Suprapubic skin (tissue), 4 donors: ENCODE data around the gene S100A12. TPM values are rescaled to one million over a fixed set of nuclear protein-coding genes. Genes with fewer than 3 reads are reported as not detected.

Experiments used
- DNase-seq, 2 donors: peaks; one replicate each; pipeline ENCODE4 v3.0.0-alpha.2; 2019; ENCODE audit warnings: low spot score in 2 of 2
- H3K27ac ChIP-seq: fragments of 200-600 bp; sonication (generic); one replicate; pipeline ENCODE4 v1.5.1; 2019
- H3K27me3 ChIP-seq: fragments of 200-600 bp; sonication (generic); one replicate; pipeline ENCODE4 v1.5.1; 2019
- H3K36me3 ChIP-seq: fragments of 200-600 bp; sonication (generic); one replicate; pipeline ENCODE4 v1.5.1; 2019
- H3K4me1 ChIP-seq: fragments of 200-600 bp; sonication (generic); one replicate; pipeline ENCODE4 v1.5.1; 2019
- H3K4me3 ChIP-seq: fragments of 200-600 bp; sonication (generic); one replicate; pipeline ENCODE4 v1.5.1; 2019; ENCODE audit warnings: mild to moderate bottlenecking
- H3K9me3 ChIP-seq: fragments of 200-600 bp; sonication (generic); one replicate; pipeline ENCODE4 v1.5.1; 2019
- CTCF ChIP-seq, 2 donors: fragments of 200-600 bp in 1 of 2; fragments of 450-650 bp in 1 of 2; sonication (generic) in 1 of 2; IDR thresholded peaks; one replicate each; pipeline ENCODE4 v1.5.1; 2016 to 2019; ENCODE audit warnings: antibody characterized with exemption in 2 of 2, mild to moderate bottlenecking in 1 of 2, moderate library complexity in 1 of 2
- EP300 ChIP-seq: sonication (generic); formaldehyde crosslinking; IDR thresholded peaks from one replicate; pipeline ENCODE4 v1.6.1; 2017; ENCODE audit warnings: antibody characterized with exemption
- POLR2A ChIP-seq, 2 donors: fragments of 450-650 bp; IDR thresholded peaks; one replicate each; pipeline ENCODE4 v1.6.1; 2017; ENCODE audit warnings: antibody characterized with exemption in 2 of 2, mild to moderate bottlenecking in 2 of 2, moderate library complexity in 2 of 2
- POLR2AphosphoS5 ChIP-seq, 3 donors: sonication (generic); formaldehyde crosslinking; IDR thresholded peaks; one replicate each; pipeline ENCODE4 v1.6.1; 2017; ENCODE audit warnings: antibody characterized with exemption in 3 of 3
- WGBS: methylation state at CpG from one replicate; pipeline ENCODE4 v1.1.5; 2018; 5-methylcytosine and 5-hydroxymethylcytosine counted together
- total RNA-seq, 4 donors: library from RNA; depleted of rRNA; stranded (reverse); fragments of >200 nt; gene quantifications; one replicate each; pipeline ENCODE4 v1.1.0, GENCODE V29; 2016

The S100A12 gene
- total RNA-seq, 4 donors from 2014 or later: not detected

GRCh38 chr1:153379591-153379990, 4.2 kb upstream of the S100A12 start:
- peak in 1 of 2 donors; percentile 39 for DNase-seq
- H3K27me3 ChIP-seq: no peaks in the 10 kb centered on the region
- peaks cover 12% of the 10 kb centered on the region for H3K4me1 ChIP-seq
- H3K36me3 ChIP-seq: no peaks in the 10 kb centered on the region
- WGBS: 75% methylated on average over 10 of the region's 10 CpGs
- H3K9me3 ChIP-seq: no peaks in the 10 kb centered on the region
- no peak overlapping the region for H3K27ac ChIP-seq
- no peak for TF ChIP-seq POLR2AphosphoS5 (IDR thresholded peaks at IDR 0.05)
- TF ChIP-seq EP300: no peak
- TF ChIP-seq CTCF (IDR thresholded peaks at IDR 0.05): no peak
- no peak for TF ChIP-seq POLR2A (IDR thresholded peaks at IDR 0.05)
- H3K4me3 ChIP-seq: no peak overlapping the region

- Histone ChIP-seq H3K36me3 (no peaks in the 10 kb centered on the region), H3K9me3 (no peaks in the 10 kb centered on the region), H3K4me3 (no peak overlapping the region), H3K27ac (no peak overlapping the region), H3K4me1 (peaks cover 12% of the 10 kb centered on the region), H3K27me3 (no peaks in the 10 kb centered on the region)
- peak; percentile 28 to 40 for DNase-seq
- TF ChIP-seq POLR2A (IDR thresholded peaks at IDR 0.05) (no peak), CTCF (IDR thresholded peaks at IDR 0.05) (no peak), EP300 (no peak), POLR2AphosphoS5 (IDR thresholded peaks at IDR 0.05) (no peak)
- 68% methylated on average over 2 of the region's 2 CpGs for WGBS
Measured at GRCh38 chr1:153374071-153374470, 1.4 kb downstream of the S100A12 start.

GRCh38 chr1:153372571-153372970, 2.9 kb downstream of the S100A12 start:
- Histone ChIP-seq H3K4me3 (no peak overlapping the region), H3K36me3 (no peaks in the 10 kb centered on the region), H3K27ac (no peak overlapping the region), H3K4me1 (peaks cover 12% of the 10 kb centered on the region), H3K27me3 (no peaks in the 10 kb centered on the region), H3K9me3 (no peaks in the 10 kb centered on the region)
- no peak for DNase-seq
- whole genome bisulfite sequencing: 91% methylated on average over 2 of the region's 2 CpGs
- no peak for TF ChIP-seq POLR2AphosphoS5 (IDR thresholded peaks at IDR 0.05)
- TF ChIP-seq EP300: no peak
- no peak for TF ChIP-seq CTCF (IDR thresholded peaks at IDR 0.05)
- no peak for TF ChIP-seq POLR2A (IDR thresholded peaks at IDR 0.05)

GRCh38 chr1:153371231-153371630, 4.2 kb downstream of the S100A12 start:
- no peak overlapping the region for H3K27ac ChIP-seq
- H3K27me3 ChIP-seq: no peaks in the 10 kb centered on the region
- WGBS: 92% methylated on average over 1 of the region's 1 CpG
- H3K4me1 ChIP-seq: peaks cover 10% of the 10 kb centered on the region
- no peaks in the 10 kb centered on the region for H3K36me3 ChIP-seq
- TF ChIP-seq CTCF (IDR thresholded peaks at IDR 0.05): no peak
- no peak for TF ChIP-seq POLR2AphosphoS5 (IDR thresholded peaks at IDR 0.05)
- no peak for TF ChIP-seq EP300
- no peak for TF ChIP-seq POLR2A (IDR thresholded peaks at IDR 0.05)
- H3K4me3 ChIP-seq: no peak overlapping the region
- H3K9me3 ChIP-seq: no peaks in the 10 kb centered on the region
- no peak for DNase-seq

- Histone ChIP-seq H3K27me3 (no peaks in the 10 kb centered on the region), H3K27ac (no peak overlapping the region), H3K9me3 (no peaks in the 10 kb centered on the region), H3K4me3 (no peak overlapping the region), H3K36me3 (no peaks in the 10 kb centered on the region), H3K4me1 (peaks cover 8% of the 10 kb centered on the region)
- TF ChIP-seq CTCF (IDR thresholded peaks at IDR 0.05): no peak
- no peak for TF ChIP-seq POLR2AphosphoS5 (IDR thresholded peaks at IDR 0.05)
- TF ChIP-seq POLR2A (IDR thresholded peaks at IDR 0.05): no peak
- TF ChIP-seq EP300: no peak
- 90% methylated on average over 3 of the region's 3 CpGs for WGBS
- DNase-seq: no peak
Measured at GRCh38 chr1:153370146-153370545, 5.3 kb downstream of the S100A12 start.
